Endodermal cell (in vitro differentiated cells): Measurements from ENCODE around the gene MEGF10. TPM values are rescaled to one million over a fixed set of nuclear protein-coding genes. Genes with fewer than 3 reads are reported as not detected.

Source experiments
- DNase-seq: peaks from one replicate; pipeline ENCODE4 v3.0.0-alpha.2; 2017
- H3K27ac ChIP-seq: 2 replicates; pipeline ENCODE4 v1.5.1; 2013; ENCODE audit warnings: mild to moderate bottlenecking, low read depth, low read length, moderate library complexity
- H3K27me3 ChIP-seq: 2 replicates; pipeline ENCODE4 v1.6.1; 2013; ENCODE audit warnings: mild to moderate bottlenecking, low read length, moderate library complexity; ENCODE audit not compliant: insufficient read depth, control insufficient read depth, poor library complexity, severe bottlenecking
- H3K36me3 ChIP-seq: 2 replicates; pipeline ENCODE4 v1.7.0; 2013; ENCODE audit warnings: mild to moderate bottlenecking, low read length, moderate library complexity; ENCODE audit not compliant: control insufficient read depth, insufficient read depth
- H3K4me1 ChIP-seq: one replicate; pipeline ENCODE4 v1.7.0; 2013; ENCODE audit warnings: low read length; ENCODE audit not compliant: control insufficient read depth, insufficient read depth
- H3K4me3 ChIP-seq: 2 replicates; pipeline ENCODE4 v1.5.1; 2013; ENCODE audit warnings: mild to moderate bottlenecking, low read length, moderate library complexity
- H3K9ac ChIP-seq: 2 replicates; pipeline ENCODE4 v1.6.1; 2013; ENCODE audit warnings: mild to moderate bottlenecking, low read length, moderate library complexity; ENCODE audit not compliant: poor library complexity, severe bottlenecking; ENCODE audit errors: extremely low read depth
- H3K9me3 ChIP-seq: 2 replicates; pipeline ENCODE4 v1.6.1; 2013; ENCODE audit warnings: mild to moderate bottlenecking, low read length, moderate library complexity; ENCODE audit not compliant: control insufficient read depth
- H3K27ac Mint-ChIP-seq: 2 replicates; pipeline ENCODE4 v1.8.0; 2020; ENCODE audit warnings: mixed read lengths
- H3K27me3 Mint-ChIP-seq: 2 replicates; pipeline ENCODE4 v1.8.0; 2021; ENCODE audit warnings: mild to moderate bottlenecking, mixed read lengths; ENCODE audit not compliant: insufficient read depth
- H3K36me3 Mint-ChIP-seq: 2 replicates; pipeline ENCODE4 v1.8.0; 2020; ENCODE audit warnings: low read depth, mixed read lengths
- H3K4me1 Mint-ChIP-seq: 2 replicates; pipeline ENCODE4 v1.8.0; 2020; ENCODE audit warnings: mixed read lengths
- H3K4me3 Mint-ChIP-seq: 2 replicates; pipeline ENCODE4 v1.8.0; 2020; ENCODE audit warnings: mild to moderate bottlenecking, moderate library complexity, mixed read lengths
- H3K9me3 Mint-ChIP-seq: 2 replicates; pipeline ENCODE4 v1.8.0; 2020; ENCODE audit warnings: mild to moderate bottlenecking, mixed read lengths
- CTCF ChIP-seq: fragments of 200-600 bp; sonication (generic); conservative IDR thresholded peaks from 2 replicates; pipeline ENCODE4 v1.5.0; 2021; ENCODE audit warnings: antibody characterized with exemption, mild to moderate bottlenecking
- WGBS, 2 experiments: methylation state at CpG; one replicate each; pipeline versions ENCODE4 v1.1.5 to v1.1.7; 2013; ENCODE audit warnings: missing lambda C conversion rate in 2 of 2, mixed read lengths in 1 of 2; ENCODE audit not compliant: insufficient coverage in 1 of 2, insufficient read length in 1 of 2; 5-methylcytosine and 5-hydroxymethylcytosine counted together
- total RNA-seq, 2 donors: library from RNA; stranded (reverse); fragmentation: NEBNext Ultra II Directional in 1 of 2; extraction: Animal tissue kit (Norgen Biotek cat#: 25700) in 1 of 2; gene quantifications; 2 replicates in 1 of 2; 3 replicates in 1 of 2; pipeline ENCODE4 v1.2.1, GENCODE V29; 2021

MEGF10 gene
- total RNA-seq, 2 donors from 2014 or later = 12.7 to 17.7 TPM

GRCh38 chr5:127355337-127355736 lies 64.7 kb downstream of the MEGF10 start:
- Mint-ChIP-seq H3K4me3 (no peak overlapping the region), H3K27ac (peak overlapping the region; percentile 44), H3K27me3 (no peaks in the 10 kb centered on the region), H3K9me3 (no peaks in the 10 kb centered on the region), H3K36me3 (no peaks in the 10 kb centered on the region), H3K4me1 (peaks cover 20% of the 10 kb centered on the region)
- Histone ChIP-seq H3K27ac (peak overlapping the region; percentile 59), H3K27me3 (no peaks in the 10 kb centered on the region), H3K9ac (no peak overlapping the region), H3K4me3 (peak overlapping the region; percentile 6), H3K4me1 (peaks cover 11% of the 10 kb centered on the region), H3K36me3 (no peaks in the 10 kb centered on the region), H3K9me3 (no peaks in the 10 kb centered on the region)
- WGBS, 2 experiments = 50 to 90% methylated on average over 5 to 7 of the region's 7 CpGs
- no peak for TF ChIP-seq CTCF
- no peak for DNase-seq

- Mint-ChIP-seq H3K27me3 (no peaks in the 10 kb centered on the region), H3K4me1 (peaks cover 18% of the 10 kb centered on the region), H3K4me3 (no peak overlapping the region), H3K9me3 (no peaks in the 10 kb centered on the region), H3K27ac (no peak overlapping the region), H3K36me3 (no peaks in the 10 kb centered on the region)
- Histone ChIP-seq H3K4me1 (peaks cover 11% of the 10 kb centered on the region), H3K27me3 (no peaks in the 10 kb centered on the region), H3K9me3 (no peaks in the 10 kb centered on the region), H3K9ac (no peak overlapping the region), H3K4me3 (no peak overlapping the region), H3K36me3 (no peaks in the 10 kb centered on the region), H3K27ac (no peak overlapping the region)
- DNase-seq = no peak
- no peak for TF ChIP-seq CTCF
- WGBS, 2 experiments = 93 to 100% methylated on average over 2 of the region's 2 CpGs
Measured at GRCh38 chr5:127358284-127358683, 67.7 kb downstream of the MEGF10 start.

- Histone ChIP-seq H3K4me3 (no peak overlapping the region), H3K27ac (no peak overlapping the region), H3K9me3 (no peaks in the 10 kb centered on the region), H3K27me3 (no peaks in the 10 kb centered on the region), H3K4me1 (peaks cover 11% of the 10 kb centered on the region), H3K9ac (no peak overlapping the region), H3K36me3 (no peaks in the 10 kb centered on the region)
- TF ChIP-seq CTCF = no peak
- Mint-ChIP-seq H3K36me3 (no peaks in the 10 kb centered on the region), H3K27ac (no peak overlapping the region), H3K9me3 (no peaks in the 10 kb centered on the region), H3K4me3 (no peak overlapping the region), H3K27me3 (no peaks in the 10 kb centered on the region), H3K4me1 (peaks cover 16% of the 10 kb centered on the region)
- no peak for DNase-seq
- WGBS, 2 experiments = 100% methylated on average over 1 of the region's 1 CpG; no CpG with 5 or more reads in 1 of the 2 experiments
Measured at GRCh38 chr5:127358740-127359139, 68.1 kb downstream of the MEGF10 start.
